ENCODE results near the gene ABCC1. TPM values are rescaled to one million over a fixed set of nuclear protein-coding genes. Genes with fewer than 3 reads are reported as not detected.

Gene ABCC1
- total RNA-seq, 1 donor from 2014 or later: 16.6 TPM

DNA sequence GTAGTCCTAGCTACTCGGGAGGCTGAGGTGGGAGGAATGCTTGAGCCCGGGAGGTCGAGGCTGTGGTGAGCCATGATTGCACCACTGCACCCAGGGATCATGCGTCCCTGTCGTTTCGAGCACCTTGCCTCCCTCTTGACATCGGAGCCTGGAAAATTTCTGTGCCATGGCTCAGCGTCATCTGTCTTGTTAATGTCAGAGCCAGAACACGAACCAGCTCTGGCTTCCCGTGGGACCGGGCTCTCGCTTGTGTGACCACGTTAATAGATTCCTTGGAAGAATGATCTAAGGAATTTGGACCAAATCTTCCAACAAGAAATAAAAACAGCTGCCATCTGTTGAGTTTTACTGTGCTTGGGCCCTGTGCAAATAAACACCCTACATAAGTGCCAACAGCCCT is 117.7 kb downstream of the ABCC1 start:
- no peak for DNase-seq (ENCODE audit: low spot score)
- intact Hi-C loops (cut with DNase I): no loop called here

GRCh38 chr16:16071631-16072244 is 122.3 kb downstream of the ABCC1 start:
- DNase-seq (ENCODE audit: low spot score): no peak

DNA sequence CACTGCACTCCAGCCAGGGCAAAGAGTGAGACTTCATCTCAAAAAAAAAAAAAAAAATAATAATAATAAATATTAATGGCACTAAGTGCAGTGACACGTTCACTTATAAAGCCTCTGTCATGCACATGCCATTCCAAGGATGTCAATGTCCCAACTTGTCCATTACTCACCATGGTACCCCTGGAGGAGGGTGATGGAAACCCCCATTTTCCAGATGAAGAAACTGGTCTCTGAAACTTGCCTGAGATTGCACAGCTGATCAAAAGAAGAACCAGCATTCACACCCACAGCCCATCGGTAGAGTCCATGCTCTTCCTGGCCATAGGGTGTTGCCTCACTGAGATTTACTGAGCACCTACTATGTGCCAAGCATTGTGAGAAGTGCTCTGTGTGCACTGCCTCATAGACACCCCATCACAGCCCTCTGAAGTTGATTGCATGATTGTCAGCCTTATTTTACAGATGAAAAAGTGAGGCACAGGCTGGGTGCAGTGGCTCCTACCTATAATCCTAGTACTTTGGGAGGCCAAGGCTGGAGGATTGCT is 123.7 kb downstream of the ABCC1 start:
- intact Hi-C loops (cut with DNase I): no loop called here
- DNase-seq (ENCODE audit: low spot score): no peak

More at GRCh38 chr16:16071631-16072244, 122.3 kb downstream of the ABCC1 start:
- intact Hi-C loops (cut with DNase I): no loop called here

DNA sequence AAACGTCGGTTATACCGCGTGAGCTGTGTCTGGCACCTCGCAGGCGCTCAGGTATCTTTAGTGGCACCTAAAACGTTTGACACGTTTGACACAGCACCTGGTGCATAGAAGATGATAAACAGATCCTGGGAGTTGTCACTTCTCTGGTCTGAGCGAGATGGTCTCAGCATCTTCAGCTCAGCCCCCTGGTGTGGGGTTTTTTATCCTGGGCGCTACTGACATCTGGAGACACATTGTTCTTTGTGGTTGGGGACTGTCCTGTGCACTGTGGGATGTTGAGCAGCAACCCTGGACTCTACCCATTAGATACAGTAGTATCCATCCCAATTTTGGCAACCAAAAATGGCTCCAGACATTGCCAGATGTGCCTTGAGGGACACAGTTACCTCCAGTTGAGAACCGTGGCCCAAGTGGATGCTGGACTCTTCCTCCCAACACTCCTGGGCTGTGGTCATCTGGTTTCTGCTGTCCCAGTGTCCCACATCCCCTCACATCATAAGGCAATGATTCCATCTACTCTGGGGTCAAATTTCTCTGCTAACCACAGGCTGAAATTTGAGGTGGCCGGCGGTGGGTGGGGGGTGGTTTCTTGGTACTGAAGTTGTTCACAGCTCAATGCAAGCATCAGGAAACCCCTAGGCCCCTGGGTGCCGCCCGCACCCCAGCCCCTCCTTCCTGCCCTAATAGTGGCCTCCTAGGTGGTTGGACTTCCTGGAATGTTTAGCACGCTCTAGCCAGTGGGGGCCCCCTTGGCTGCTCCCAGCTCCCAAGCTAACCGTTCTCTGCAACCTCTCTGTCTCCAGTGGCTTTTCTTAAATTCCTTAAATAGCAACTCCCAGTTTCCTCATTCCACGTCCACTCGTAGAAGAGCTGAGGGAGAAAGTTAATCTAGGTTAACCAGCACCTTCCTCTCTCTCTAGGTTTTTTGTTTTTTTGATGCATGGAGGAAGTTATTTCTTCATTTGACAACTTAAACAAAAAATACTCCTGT is 124.8 kb downstream of the ABCC1 start:
- DNase-seq (ENCODE audit: low spot score): no peak
- intact Hi-C loops (cut with DNase I): no loop called here

DNA sequence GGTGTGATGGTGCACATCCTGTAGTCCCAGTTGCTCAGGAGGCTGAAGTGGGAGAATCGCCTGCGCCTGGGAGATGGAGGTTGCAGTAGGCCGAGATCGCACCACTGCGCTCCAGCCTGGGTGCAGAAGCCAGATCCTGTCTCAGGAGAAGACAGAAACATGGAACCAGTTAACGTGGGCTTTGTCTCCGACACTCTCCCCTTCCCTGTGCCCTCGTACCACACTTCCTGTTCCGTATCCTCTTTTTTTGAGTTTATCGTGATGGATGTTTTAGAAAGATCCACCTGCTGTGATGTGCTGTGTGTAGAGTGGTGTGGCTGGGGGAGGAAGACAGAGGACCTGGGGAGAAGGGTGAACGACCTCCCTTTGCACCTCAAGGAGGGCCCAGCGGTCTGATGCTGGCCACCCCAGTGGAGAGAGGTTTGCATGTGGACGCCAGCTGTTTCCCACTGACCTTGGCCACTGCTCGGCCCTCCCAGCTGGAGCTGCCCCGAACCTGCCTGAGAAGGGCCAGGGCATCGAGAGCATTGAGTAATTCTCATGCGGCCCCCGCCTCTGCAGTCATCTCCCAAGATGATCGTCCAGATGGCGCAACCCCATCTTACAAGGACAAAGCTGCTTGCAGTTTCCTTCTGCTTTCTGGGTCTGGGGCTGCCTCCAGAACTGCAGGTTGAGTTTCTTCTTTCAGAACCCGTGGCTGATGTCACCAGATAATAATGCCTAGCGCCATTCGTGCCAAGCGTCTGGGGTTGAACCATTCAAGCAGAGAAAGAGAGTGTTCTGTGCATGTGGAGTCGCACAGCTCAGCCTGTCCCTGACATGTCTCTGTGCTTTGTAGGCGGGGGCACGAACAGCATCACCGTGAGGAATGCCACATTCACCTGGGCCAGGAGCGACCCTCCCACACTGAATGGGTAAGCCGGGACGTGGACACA is 126.3 kb downstream of the ABCC1 start:
- intact Hi-C loops (cut with DNase I): no loop called here
- peak; percentile 80 for DNase-seq (ENCODE audit: low spot score)

- no peak for DNase-seq (ENCODE audit: low spot score)
- intact Hi-C loops (cut with DNase I): no loop called here
Observed at GRCh38 chr16:16076423-16076813, 127.0 kb downstream of the ABCC1 start.

GRCh38 chr16:16080465-16081065 is 131.1 kb downstream of the ABCC1 start:
- intact Hi-C loops (cut with DNase I): no loop called here
- DNase-seq (ENCODE audit: low spot score): no peak

DNA sequence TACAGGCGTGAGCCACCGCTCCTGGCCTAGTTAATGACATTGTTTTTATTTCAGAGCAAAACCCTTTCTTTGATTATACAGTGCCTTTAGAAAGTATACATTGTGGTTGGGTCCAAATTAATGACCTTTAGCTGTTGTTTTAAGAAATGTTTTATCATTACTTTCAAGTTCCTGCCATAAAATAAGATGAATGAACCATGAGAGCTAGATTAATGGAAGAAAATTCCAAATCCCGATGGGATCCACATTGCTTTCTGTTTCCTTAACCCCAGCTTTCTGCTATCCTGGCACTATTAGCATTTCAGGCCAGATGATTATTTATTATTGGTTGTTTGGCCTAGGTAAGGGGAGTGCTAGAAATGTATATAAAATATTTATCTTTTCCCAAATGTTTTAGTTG is 131.7 kb downstream of the ABCC1 start:
- no peak for DNase-seq (ENCODE audit: low spot score)
- intact Hi-C loops (cut with DNase I): no loop called here

- no peak for DNase-seq (ENCODE audit: low spot score)
- intact Hi-C loops (cut with DNase I): no loop called here
Observed at GRCh38 chr16:16082255-16082654, 132.8 kb downstream of the ABCC1 start.

DNA sequence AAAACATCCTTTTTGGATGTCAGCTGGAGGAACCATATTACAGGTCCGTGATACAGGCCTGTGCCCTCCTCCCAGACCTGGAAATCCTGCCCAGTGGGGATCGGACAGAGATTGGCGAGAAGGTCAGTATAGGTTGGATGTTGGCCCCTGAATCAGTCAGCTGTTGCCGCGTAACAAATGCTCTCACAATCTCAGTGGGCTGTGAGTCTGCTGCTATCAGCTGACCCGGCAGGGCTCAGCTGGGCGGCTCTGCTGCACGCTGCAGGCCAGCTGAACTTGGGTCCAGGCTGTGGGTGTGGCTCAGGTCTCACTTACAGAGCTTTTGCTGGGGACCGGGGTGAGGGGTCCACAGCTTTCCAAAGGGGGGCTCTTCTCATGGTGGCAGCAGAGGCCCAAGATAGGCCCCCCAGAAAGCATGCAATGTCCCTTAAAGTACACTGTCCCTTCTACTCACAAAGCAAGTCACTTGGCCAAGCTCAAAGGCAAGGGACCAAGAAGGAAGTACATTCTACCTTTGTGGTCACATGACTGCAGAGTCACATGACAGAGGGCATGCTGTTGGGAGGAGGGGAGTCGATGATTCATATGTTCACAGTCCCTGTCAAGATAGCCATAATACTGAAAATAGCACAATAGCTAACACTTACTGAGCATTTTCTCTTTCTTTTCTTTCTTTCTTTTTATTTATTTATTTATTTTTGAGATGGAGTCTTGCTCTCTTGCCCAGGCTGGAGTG is 134.2 kb downstream of the ABCC1 start:
- intact Hi-C loops (cut with DNase I): no loop called here
- no peak for DNase-seq (ENCODE audit: low spot score)

DNA sequence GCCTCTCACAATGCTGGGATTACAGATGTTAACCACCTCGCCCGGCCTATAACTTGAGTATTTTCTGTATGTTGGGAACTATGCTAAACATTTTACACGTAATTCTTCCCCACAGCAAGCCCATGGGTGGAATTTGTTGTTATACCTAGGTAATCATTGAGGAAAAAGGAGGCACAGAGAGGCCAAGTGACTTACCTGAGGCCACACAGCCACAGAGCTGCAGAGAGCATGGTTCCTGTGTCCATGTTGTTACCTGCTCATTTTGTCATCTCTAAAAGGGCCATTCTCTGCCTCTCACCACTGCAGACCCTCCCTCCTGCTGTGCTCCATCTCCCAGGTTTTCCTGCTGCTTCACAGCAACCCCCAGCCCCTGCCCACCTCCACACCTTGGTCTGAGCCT is 135.5 kb downstream of the ABCC1 start:
- intact Hi-C loops (cut with DNase I): no loop called here
- DNase-seq (ENCODE audit: low spot score): no peak

- no peak for DNase-seq (ENCODE audit: low spot score)
- intact Hi-C loops (cut with DNase I): no loop called here
Observed at GRCh38 chr16:16086653-16087446, 137.4 kb downstream of the ABCC1 start.

DNA sequence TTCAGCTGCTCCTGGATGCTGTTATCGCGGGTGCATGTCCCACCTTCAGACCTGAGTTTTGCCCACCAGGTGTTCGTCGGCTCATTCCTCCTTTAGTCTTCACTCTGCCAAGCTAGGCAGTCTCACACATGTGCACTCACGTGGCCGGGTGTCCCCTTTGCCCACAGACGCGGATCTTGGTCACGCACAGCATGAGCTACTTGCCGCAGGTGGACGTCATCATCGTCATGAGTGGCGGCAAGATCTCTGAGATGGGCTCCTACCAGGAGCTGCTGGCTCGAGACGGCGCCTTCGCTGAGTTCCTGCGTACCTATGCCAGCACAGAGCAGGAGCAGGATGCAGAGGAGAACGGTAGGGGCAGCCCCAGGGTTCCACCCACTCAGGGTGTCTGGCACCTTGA is 140.8 kb downstream of the ABCC1 start:
- no peak for DNase-seq (ENCODE audit: low spot score)
- intact Hi-C loops (cut with DNase I): no loop called here

DNA sequence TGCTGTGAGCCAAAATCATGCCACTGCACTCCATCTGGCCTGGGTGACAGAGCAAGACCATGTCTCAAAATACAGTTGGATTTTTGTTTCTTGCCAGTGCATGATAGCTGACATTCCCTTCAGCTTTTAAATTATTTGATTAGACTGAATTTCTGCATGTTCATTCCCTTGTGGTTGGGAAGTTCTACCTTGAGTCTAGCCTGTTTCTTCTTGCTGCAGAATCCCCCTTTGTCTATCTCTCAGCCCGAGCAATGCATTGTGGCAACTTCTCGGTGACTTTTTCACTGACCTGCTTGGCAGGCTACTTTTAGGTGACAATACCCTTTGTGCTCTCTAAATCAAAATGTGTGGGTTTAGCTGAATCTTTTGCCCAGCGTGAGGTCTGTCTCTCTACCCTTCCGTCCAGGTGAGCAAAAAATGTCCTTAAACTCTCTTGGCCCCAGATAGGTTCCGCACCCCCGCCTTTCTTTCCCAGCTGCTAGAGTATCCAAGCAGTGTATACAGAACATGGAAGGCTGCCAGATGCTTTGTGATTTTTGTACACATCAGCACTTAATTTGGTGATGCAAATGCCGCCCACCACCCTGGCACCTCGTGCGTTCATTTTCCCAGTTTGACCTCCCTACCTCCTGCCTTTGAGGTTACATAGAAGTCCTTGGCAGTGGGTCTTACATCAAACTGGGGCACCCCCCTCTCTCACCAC is 143.7 kb downstream of the ABCC1 start:
- intact Hi-C loops (cut with DNase I): no loop called here
- no peak for DNase-seq (ENCODE audit: low spot score)

GRCh38 chr16:16093628-16094332 is 144.4 kb downstream of the ABCC1 start:
- intact Hi-C loops (cut with DNase I): no loop called here
- DNase-seq (ENCODE audit: low spot score): no peak

DNA sequence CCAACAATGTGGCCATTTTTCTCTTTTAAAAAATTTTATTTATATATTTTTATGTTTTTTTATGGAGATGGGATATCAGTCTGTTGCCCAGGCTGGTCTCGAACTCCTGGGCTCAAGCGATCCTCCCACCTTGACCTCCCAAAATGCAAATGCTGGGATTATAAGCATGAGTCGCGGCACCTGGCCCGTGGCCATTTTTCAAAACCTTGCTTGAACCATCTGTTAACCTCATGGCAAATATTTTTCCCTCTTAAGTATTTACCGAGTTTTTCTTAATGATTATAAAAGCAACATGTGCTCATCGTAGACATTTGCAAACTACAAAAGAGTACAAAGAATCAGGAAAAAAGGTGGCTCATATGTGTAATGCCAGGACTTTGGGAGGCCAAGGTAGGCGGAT is 146.2 kb downstream of the ABCC1 start:
- intact Hi-C loops (cut with DNase I): no loop called here
- DNase-seq (ENCODE audit: low spot score): no peak

Data from cardiac septum (tissue), 1 donor.